Tibial nerve (tissue), 4 donors: ENCODE results near the gene TTC31. TPM values are rescaled to one million over a fixed set of nuclear protein-coding genes. Genes with fewer than 3 reads are reported as not detected.
A peak's percentile ranks its signal among the peaks of the same experiment; 100 is the strongest.

Experiments
- DNase-seq, 2 donors: peaks; one replicate each; pipeline ENCODE4 v3.0.0-alpha.2; 2019; ENCODE audit warnings: low spot score in 2 of 2
- H3K27ac ChIP-seq, 4 donors: fragments of 200-600 bp; sonication (generic) in 3 of 4; one replicate each; pipeline ENCODE4 v1.5.1; 2017 to 2019; ENCODE audit warnings: mild to moderate bottlenecking in 1 of 4
- H3K27me3 ChIP-seq, 2 donors: fragments of 200-600 bp; sonication (generic) in 1 of 2; one replicate each; pipeline versions ENCODE4 v1.5.1 to v1.6.0; 2017 to 2019
- H3K36me3 ChIP-seq, 3 donors: fragments of 200-600 bp; sonication (generic); one replicate each; pipeline ENCODE4 v1.5.1; 2018 to 2019
- H3K4me1 ChIP-seq, 4 donors: fragments of 200-600 bp; sonication (generic) in 3 of 4; one replicate each; pipeline ENCODE4 v1.5.1; 2017 to 2019
- H3K4me3 ChIP-seq, 4 donors: fragments of 200-600 bp; sonication (generic) in 3 of 4; one replicate each; pipeline ENCODE4 v1.5.1; 2017 to 2019; ENCODE audit warnings: mild to moderate bottlenecking in 1 of 4, moderate library complexity in 1 of 4
- H3K9me3 ChIP-seq, 4 donors: fragments of 200-600 bp; sonication (generic) in 3 of 4; one replicate each; pipeline ENCODE4 v1.5.1; 2017 to 2019
- CTCF ChIP-seq, 5 experiments: fragments of 200-600 bp in 3 of 5; fragments of 450-650 bp in 2 of 5; sonication (generic) in 3 of 5; IDR thresholded peaks; one replicate each; pipeline ENCODE4 v1.5.1; 2016 to 2019; ENCODE audit warnings: antibody characterized with exemption in 5 of 5, mild to moderate bottlenecking in 3 of 5, moderate library complexity in 2 of 5
- EP300 ChIP-seq, 2 donors: sonication (generic); formaldehyde crosslinking; IDR thresholded peaks; one replicate each; pipeline ENCODE4 v1.6.1; 2017; ENCODE audit warnings: antibody characterized with exemption in 2 of 2, mild to moderate bottlenecking in 1 of 2
- POLR2A ChIP-seq, 2 donors: fragments of 450-650 bp; IDR thresholded peaks; one replicate each; pipeline ENCODE4 v1.6.1; 2017; ENCODE audit warnings: antibody characterized with exemption in 2 of 2, mild to moderate bottlenecking in 2 of 2, moderate library complexity in 2 of 2
- WGBS, 2 donors: methylation state at CpG; one replicate each; pipeline ENCODE4 v1.1.5; 2018; 5-methylcytosine and 5-hydroxymethylcytosine counted together
- total RNA-seq, 4 donors: library from RNA; depleted of rRNA; stranded (reverse); fragments of >200 nt; gene quantifications; one replicate each; pipeline ENCODE4 v1.1.0, GENCODE V29; 2016

The TTC31 gene
- total RNA-seq: 10 to 100 TPM; 14.6 to 43.3 (median 36.4) TPM

- Histone ChIP-seq H3K27me3 (no peaks in the 10 kb centered on the region), H3K9me3 (no peaks in the 10 kb centered on the region), H3K4me1 (peaks cover 0 to 36% (median 25%) of the 10 kb centered on the region in 4 donors), H3K4me3 (peak within 1 kb of the TSS; percentile 72 to 91 (median 86)), H3K27ac (peak within 1 kb of the TSS; percentile 87 to 90 (median 89)), H3K36me3 (peaks cover 0 to 58% (median 2%) of the 10 kb centered on the region in 3 donors)
- WGBS, 2 donors: 0% methylated on average over 46 to 48 of the region's 50 CpGs
- peak; percentile 95 to 98 for DNase-seq
- TF ChIP-seq EP300 (IDR thresholded peaks at IDR 0.05): peak; percentile 69 to 97
- TF ChIP-seq CTCF (IDR thresholded peaks at IDR 0.05): peak; percentile 79 to 95 (median 91)
- peak in 1 of 2 donors; percentile 35 for TF ChIP-seq POLR2A (IDR thresholded peaks at IDR 0.05)
These were observed at the start of gene TTC31, which contains the start of gene CCDC142 for GRCh38 chr2:74482801-74483674. TSS of gene TTC31 (plus strand) at chr2:74483081. CDS start at chr2:74483096, 15 bp downstream. TSS of gene CCDC142 (minus strand) at chr2:74482998. CDS start at chr2:74482837, 161 bp downstream.

GRCh38 chr2:74436111-74436805, 46.6 kb upstream of the TTC31 start:
- Histone ChIP-seq H3K4me1 (peaks cover 0 to 80% (median 7%) of the 10 kb centered on the region in 4 donors), H3K27ac (peak overlapping the region; percentile 31 to 94 (median 86))
- TF ChIP-seq EP300 (IDR thresholded peaks at IDR 0.05): no peak
- no peak for TF ChIP-seq POLR2A (IDR thresholded peaks at IDR 0.05)
- TF ChIP-seq CTCF (IDR thresholded peaks at IDR 0.05): no peak

GRCh38 chr2:74436848-74437695, 45.8 kb upstream of the TTC31 start:
- H3K27ac ChIP-seq: peak overlapping the region; percentile 31 to 94 (median 86)
- H3K36me3 ChIP-seq: peaks cover 0 to 11% (median 3%) of the 10 kb centered on the region in 3 donors
- no peak for DNase-seq
- H3K4me3 ChIP-seq: peak overlapping the region; percentile 18 to 66 (median 34)
- H3K27me3 ChIP-seq: no peaks in the 10 kb centered on the region
- TF ChIP-seq EP300 (IDR thresholded peaks at IDR 0.05) (no peak), CTCF (IDR thresholded peaks at IDR 0.05) (no peak), POLR2A (IDR thresholded peaks at IDR 0.05) (no peak)
- peaks cover 0 to 85% (median 11%) of the 10 kb centered on the region in 4 donors for H3K4me1 ChIP-seq
- WGBS, 2 donors: 42% methylated on average over 6 of the region's 6 CpGs
- H3K9me3 ChIP-seq: no peaks in the 10 kb centered on the region

More at GRCh38 chr2:74436111-74436805, 46.6 kb upstream of the TTC31 start:
- Histone ChIP-seq H3K4me3 (peak overlapping the region; percentile 18 to 66 (median 34)), H3K36me3 (peaks cover 0 to 20% (median 5%) of the 10 kb centered on the region in 3 donors), H3K9me3 (no peaks in the 10 kb centered on the region), H3K27me3 (no peaks in the 10 kb centered on the region)
- 38 to 44% methylated on average over 35 to 43 of the region's 43 CpGs for WGBS, 2 donors
- no peak for DNase-seq

GRCh38 chr2:74438248-74438647, 44.6 kb upstream of the TTC31 start:
- Histone ChIP-seq H3K36me3 (peaks cover 0 to 5% (median 0%) of the 10 kb centered on the region in 3 donors), H3K27me3 (no peaks in the 10 kb centered on the region), H3K27ac (peak overlapping the region; percentile 83 to 94 (median 86)), H3K4me1 (peaks cover 0 to 84% (median 11%) of the 10 kb centered on the region in 4 donors), H3K4me3 (peak overlapping the region; percentile 45 to 66 (median 56)), H3K9me3 (no peaks in the 10 kb centered on the region)
- WGBS, 2 donors: 73% methylated on average over 1 of the region's 1 CpG
- TF ChIP-seq EP300 (IDR thresholded peaks at IDR 0.05) (no peak), CTCF (IDR thresholded peaks at IDR 0.05) (peak in 1 of 5 experiments; percentile 15)
- no peak for DNase-seq
